Skin of body (tissue), 2 donors: Measurements from ENCODE around the gene KCNH8. TPM values are rescaled to one million over a fixed set of nuclear protein-coding genes. Genes with fewer than 3 reads are reported as not detected.

Source experiments
- small RNA-seq: library from RNA; depleted of rRNA; stranded (forward); fragments of <200 nt; gene quantifications from one replicate; pipeline ENCODE3, GENCODE V24; 2014; ENCODE audit warnings: low replicate concordance
- total RNA-seq: library from RNA; depleted of rRNA; stranded (reverse); fragments of >200 nt; gene quantifications from one replicate; pipeline ENCODE4 v1.2.3, GENCODE V29; 2014

The KCNH8 gene
- total RNA-seq, 1 donor from 2014 or later: 2.0 TPM

Small RNA genes lying within 50 kb of the gene (small RNA-seq; reads per million reads assigned to genes)
- gene MIR4791: not detected
